MCF 10A (cell line): ENCODE data around the gene C2CD4C. TPM values are rescaled to one million over a fixed set of nuclear protein-coding genes. Genes with fewer than 3 reads are reported as not detected.
"Not testable (repeated sequence)": the region's sequence is repeated elsewhere in the genome, so short reads cannot be mapped to it uniquely, and the experiment has no call there.

Source experiments
- BruUV-seq: library from RNA; stranded (reverse); fragments of 400-500 nt; replicated peaks from 2 replicates; lab custom pipeline; 2021; lab: Mats Ljungman, UMichigan
- CTCF ChIA-PET: fragments of 300-600 bp; sonication (Branson Sonifier 250); formaldehyde crosslinking; extraction: SDS; loops from one replicate; lab custom pipeline; 2021; ENCODE audit warnings: antibody characterized with exemption, inconsistent platforms; lab: Yijun Ruan, JAX
- POLR2A ChIA-PET: fragments of 300-600, 350-650 bp; sonication (Branson Sonifier 250); formaldehyde crosslinking; extraction: SDS; loops from one replicate; lab custom pipeline; 2020; ENCODE audit warnings: antibody characterized with exemption, inconsistent platforms; lab: Yijun Ruan, JAX
- DNase-seq: peaks from one replicate; pipeline ENCODE4 v3.0.0-alpha.2; 2018; ENCODE audit not compliant: unreplicated experiment
- H3K27ac Mint-ChIP-seq: one replicate; pipeline ENCODE4 v1.8.0; 2022; ENCODE audit warnings: mild to moderate bottlenecking, low read depth, mixed read lengths; ENCODE audit not compliant: unreplicated experiment
- H3K27me3 Mint-ChIP-seq: one replicate; pipeline ENCODE4 v1.8.0; 2022; ENCODE audit warnings: mixed read lengths; ENCODE audit not compliant: insufficient read depth, unreplicated experiment
- H3K36me3 Mint-ChIP-seq: one replicate; pipeline ENCODE4 v1.8.0; 2022; ENCODE audit warnings: mild to moderate bottlenecking, moderate library complexity, mixed read lengths; ENCODE audit not compliant: insufficient read depth, unreplicated experiment
- H3K4me1 Mint-ChIP-seq: one replicate; pipeline ENCODE4 v1.8.0; 2022; ENCODE audit warnings: mixed read lengths; ENCODE audit not compliant: insufficient read depth, unreplicated experiment
- H3K4me3 Mint-ChIP-seq: one replicate; pipeline ENCODE4 v1.8.0; 2022; ENCODE audit warnings: mild to moderate bottlenecking, moderate library complexity, mixed read lengths; ENCODE audit not compliant: unreplicated experiment
- H3K9me3 Mint-ChIP-seq: one replicate; pipeline ENCODE4 v1.8.0; 2022; ENCODE audit warnings: mixed read lengths; ENCODE audit not compliant: unreplicated experiment
- CTCF ChIP-seq: fragments of 200-600 bp; IDR thresholded peaks from one replicate; pipeline ENCODE4 v1.8.0; 2022; ENCODE audit warnings: antibody characterized with exemption, mild to moderate bottlenecking; ENCODE audit not compliant: unreplicated experiment
- intact Hi-C: fragments of 100-400 bp; cut with micrococcal nuclease; formaldehyde crosslinking; loops from 2 replicates; pipeline ENCODE4 v1.14.1; 2022
- total RNA-seq: library from RNA; stranded (reverse); gene quantifications from 2 replicates; pipeline ENCODE4 v1.2.3, GENCODE V29; 2022

C2CD4C gene
- total RNA-seq, 1 experiment from 2014 or later = 0.49 TPM

- DNase-seq = no peak
- intact Hi-C loops = no loop called here
- no peak for TF ChIP-seq CTCF
- POLR2A ChIA-PET = no interaction called here
- no peaks in the 10 kb centered on the region for H3K27me3 Mint-ChIP-seq
- CTCF ChIA-PET = interaction anchor here (0.7 kb wide), 1 partner anchor 1059 kb away, joined by 3 read pairs; no protein-coding TSS in a partner anchor
- no peak overlapping the region for H3K4me3 Mint-ChIP-seq
- H3K9me3 Mint-ChIP-seq = no peaks in the 10 kb centered on the region
- BruUV-seq = no TSS peak
- no peak overlapping the region for H3K27ac Mint-ChIP-seq
- H3K36me3 Mint-ChIP-seq = peaks cover 10% of the 10 kb centered on the region
- H3K4me1 Mint-ChIP-seq = no peaks in the 10 kb centered on the region
Observed at GRCh38 chr19:453606-454005, 44.7 kb upstream of the C2CD4C start.

GRCh38 chr19:452829-453228 lies 43.9 kb upstream of the C2CD4C start:
- intact Hi-C loops = no loop called here
- H3K27ac Mint-ChIP-seq = no peak overlapping the region
- ChIA-PET CTCF (no interaction called here), POLR2A (no interaction called here)
- H3K4me1 Mint-ChIP-seq = no peaks in the 10 kb centered on the region
- H3K9me3 Mint-ChIP-seq = no peaks in the 10 kb centered on the region
- TF ChIP-seq CTCF = no peak
- H3K27me3 Mint-ChIP-seq = no peaks in the 10 kb centered on the region
- no peak for DNase-seq
- no peak overlapping the region for H3K4me3 Mint-ChIP-seq
- H3K36me3 Mint-ChIP-seq = peaks cover 10% of the 10 kb centered on the region
- BruUV-seq = no TSS peak

- H3K36me3 Mint-ChIP-seq, DNase-seq, H3K4me1 Mint-ChIP-seq, H3K27me3 Mint-ChIP-seq, POLR2A ChIA-PET, CTCF ChIA-PET, BruUV-seq, H3K4me3 Mint-ChIP-seq, H3K9me3 Mint-ChIP-seq, H3K27ac Mint-ChIP-seq, intact Hi-C loops: not testable (repeated sequence)
Observed at GRCh38 chr19:450912-451481, 42.0 kb upstream of the C2CD4C start.

- peaks cover 4% of the 10 kb centered on the region for H3K36me3 Mint-ChIP-seq
- intact Hi-C loops = no loop called here
- no TSS peak for BruUV-seq
- ChIA-PET POLR2A (no interaction called here), CTCF (no interaction called here)
- no peak for TF ChIP-seq CTCF
- no peaks in the 10 kb centered on the region for H3K27me3 Mint-ChIP-seq
- no peak overlapping the region for H3K27ac Mint-ChIP-seq
- H3K9me3 Mint-ChIP-seq = no peaks in the 10 kb centered on the region
- H3K4me3 Mint-ChIP-seq = no peak overlapping the region
- H3K4me1 Mint-ChIP-seq = no peaks in the 10 kb centered on the region
- no peak for DNase-seq
Observed at GRCh38 chr19:449916-450315, 41.0 kb upstream of the C2CD4C start.
